Retina (tissue), 1 donor: ENCODE results near the gene HTR2C.
A peak's percentile ranks its signal among the peaks of the same experiment; 100 is the strongest.
"Not testable (repeated sequence)": the region's sequence is repeated elsewhere in the genome, so short reads cannot be mapped to it uniquely, and the experiment has no call there.

Source experiments
- DNase-seq: peaks from one replicate; pipeline ENCODE4 v3.0.0-alpha.2; 2016

HTR2C gene

GRCh38 chrX:114583646-114584374 is at the start of gene HTR2C:
TSS of gene HTR2C (plus strand) at chrX:114584086. CDS start at chrX:114726937, 142,851 bp downstream.
- DNase-seq = no peak

- peak; percentile 2 for DNase-seq
Measured at GRCh38 chrX:114580336-114580735, 3.5 kb upstream of the HTR2C start.

GRCh38 chrX:114581528-114582263 is 2.2 kb upstream of the HTR2C start:
- DNase-seq = peak; percentile 60

GRCh38 chrX:114582264-114582632 is 1.6 kb upstream of the HTR2C start:
- peak; percentile 14 for DNase-seq

GRCh38 chrX:114582698-114583395 is 1.0 kb upstream of the HTR2C start:
- peak; percentile 24 for DNase-seq

- DNase-seq = peak; percentile 73
Measured at GRCh38 chrX:114584375-114584943, 573 bp downstream of the HTR2C start.

GRCh38 chrX:114584983-114585842 is 1.3 kb downstream of the HTR2C start:
- DNase-seq = peak; percentile 47

- DNase-seq = no peak
Measured at GRCh38 chrX:114591121-114591520, 7.2 kb downstream of the HTR2C start.

GRCh38 chrX:114599305-114599704 is 15.4 kb downstream of the HTR2C start:
- DNase-seq = no peak

- no peak for DNase-seq
Measured at GRCh38 chrX:114599911-114600310, 16.0 kb downstream of the HTR2C start.

GRCh38 chrX:114606619-114607018 is 22.7 kb downstream of the HTR2C start:
- DNase-seq = not testable (repeated sequence)

- DNase-seq = peak; percentile 36
Measured at GRCh38 chrX:114611018-114611619, 27.2 kb downstream of the HTR2C start.

- no peak for DNase-seq
Measured at GRCh38 chrX:114615765-114616164, 31.9 kb downstream of the HTR2C start.

- DNase-seq = no peak
Measured at GRCh38 chrX:114619874-114620273, 36.0 kb downstream of the HTR2C start.

GRCh38 chrX:114626323-114626722 is 42.4 kb downstream of the HTR2C start:
- DNase-seq = no peak

- DNase-seq = no peak
Measured at GRCh38 chrX:114635986-114636385, 52.1 kb downstream of the HTR2C start.

GRCh38 chrX:114650351-114650750 is 66.5 kb downstream of the HTR2C start:
- no peak for DNase-seq

GRCh38 chrX:114675365-114675764 is 91.5 kb downstream of the HTR2C start:
- no peak for DNase-seq

GRCh38 chrX:114700533-114700932 is 116.6 kb downstream of the HTR2C start:
- DNase-seq = not testable (repeated sequence)

- no peak for DNase-seq
Measured at GRCh38 chrX:114709406-114709805, 125.5 kb downstream of the HTR2C start.

- DNase-seq = no peak
Measured at GRCh38 chrX:114710571-114710970, 126.7 kb downstream of the HTR2C start.

- DNase-seq = no peak
Measured at GRCh38 chrX:114712466-114712865, 128.6 kb downstream of the HTR2C start.
